Hematopoietic multipotent progenitor cell treated with erythropoietin and hydrocortisone succinate and interleukin-3 and kit ligand, for 8 days (in vitro differentiated cells): Measurements from ENCODE around the gene MIB1.

Experiments
- DNase-seq: peaks from one replicate; pipeline ENCODE4 v3.0.0-alpha.2; 2015

The MIB1 gene

DNA sequence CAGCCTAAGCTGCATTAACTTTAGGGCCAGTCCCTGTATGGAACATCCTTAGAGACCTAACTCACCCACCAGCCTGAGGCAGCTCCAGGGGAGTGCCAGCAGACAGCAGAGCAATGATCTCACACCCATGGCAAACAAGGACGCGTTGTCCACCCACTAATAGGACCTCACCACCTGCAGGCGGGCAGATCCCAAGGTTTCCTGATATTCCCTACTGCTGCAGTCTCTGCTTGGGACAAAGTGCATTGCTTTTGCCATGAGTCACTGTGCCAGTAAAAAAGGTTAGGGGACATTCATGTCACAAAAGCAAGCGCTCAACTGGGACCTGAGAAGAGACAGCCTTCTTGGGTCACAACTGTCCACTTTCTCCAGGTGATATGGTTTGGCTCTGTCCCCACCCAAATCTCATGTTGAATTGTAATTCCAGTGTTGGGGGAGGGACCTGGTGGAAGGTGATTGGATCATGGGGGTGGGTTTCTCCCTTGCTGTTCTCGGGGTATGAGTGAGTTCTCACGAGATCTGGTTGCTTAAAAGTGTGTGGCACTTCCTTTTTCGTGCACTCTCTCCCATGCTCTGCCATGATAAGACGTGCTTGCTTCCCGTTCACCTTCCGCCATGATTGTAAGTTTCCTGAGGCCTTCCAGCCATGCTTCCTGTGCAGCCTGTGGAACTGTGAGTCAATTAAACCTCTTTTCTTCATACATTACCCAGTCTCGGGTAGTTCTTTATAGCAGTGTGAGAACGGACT is 160.2 kb downstream of the MIB1 start:
- DNase-seq, result no peak

DNA sequence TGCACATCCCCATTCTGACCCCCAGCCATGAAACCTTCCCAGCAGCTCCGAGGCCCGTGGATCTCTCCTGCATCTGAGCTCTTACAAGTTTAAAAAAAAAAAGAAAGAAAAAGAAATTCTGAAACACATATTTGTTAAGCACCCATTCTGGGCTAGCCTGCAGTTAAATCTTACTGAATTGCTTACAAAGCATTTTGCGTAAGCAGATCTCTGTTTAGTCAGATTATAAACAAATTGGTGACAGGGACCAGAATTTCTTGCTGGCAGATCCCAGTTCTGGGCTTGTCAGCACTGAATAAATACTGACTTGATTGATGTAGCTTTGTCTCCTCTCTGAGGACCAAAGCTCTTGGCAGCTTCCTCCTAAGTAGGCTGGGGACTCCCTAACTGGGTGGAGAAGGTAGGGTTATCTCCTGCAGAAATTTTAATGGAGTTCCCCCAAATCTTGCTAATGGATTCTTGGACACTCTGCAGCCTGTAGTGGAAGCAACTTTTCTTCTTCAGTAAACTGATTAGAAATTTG is 160.9 kb downstream of the MIB1 start:
- no peak for DNase-seq

DNA sequence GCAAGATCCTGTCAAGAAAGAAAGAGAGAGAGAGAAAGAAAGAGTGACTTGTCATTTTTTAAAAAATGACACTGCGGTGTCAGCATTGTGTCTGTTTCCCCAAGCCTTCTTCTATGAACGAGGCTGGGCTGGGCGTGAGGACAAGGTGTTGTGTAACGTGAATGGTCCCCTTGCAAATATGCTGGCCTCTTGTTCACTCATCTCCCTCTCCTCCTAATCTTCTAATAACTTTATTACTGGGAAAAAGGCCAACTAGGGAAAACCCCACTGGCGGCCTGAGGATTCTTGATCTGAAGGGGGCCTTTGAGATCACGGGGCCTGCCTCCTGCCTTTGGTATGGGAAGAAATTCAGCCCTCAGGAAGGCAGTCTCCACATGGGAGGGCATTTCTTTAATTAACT is 163.1 kb downstream of the MIB1 start:
- DNase-seq, result no peak

DNA sequence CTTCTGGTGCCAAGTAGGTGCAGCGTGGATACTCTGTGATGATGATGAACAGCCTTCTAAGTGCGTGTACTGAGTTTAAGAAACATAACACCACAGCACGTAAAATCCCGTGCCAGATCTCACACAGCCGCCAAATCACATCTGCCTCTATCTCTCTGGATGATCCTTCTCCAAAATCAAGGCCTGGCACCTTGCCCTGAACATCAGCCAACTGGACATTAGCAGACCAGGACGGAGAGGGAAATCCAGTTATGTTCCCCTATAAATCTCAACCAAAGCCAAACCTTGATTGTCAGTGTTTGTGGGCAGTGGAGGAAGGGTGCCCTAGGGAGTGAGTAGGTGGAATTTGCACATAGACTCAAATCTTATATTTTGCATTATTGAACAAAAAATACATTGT is 164.3 kb downstream of the MIB1 start:
- DNase-seq, result no peak

DNA sequence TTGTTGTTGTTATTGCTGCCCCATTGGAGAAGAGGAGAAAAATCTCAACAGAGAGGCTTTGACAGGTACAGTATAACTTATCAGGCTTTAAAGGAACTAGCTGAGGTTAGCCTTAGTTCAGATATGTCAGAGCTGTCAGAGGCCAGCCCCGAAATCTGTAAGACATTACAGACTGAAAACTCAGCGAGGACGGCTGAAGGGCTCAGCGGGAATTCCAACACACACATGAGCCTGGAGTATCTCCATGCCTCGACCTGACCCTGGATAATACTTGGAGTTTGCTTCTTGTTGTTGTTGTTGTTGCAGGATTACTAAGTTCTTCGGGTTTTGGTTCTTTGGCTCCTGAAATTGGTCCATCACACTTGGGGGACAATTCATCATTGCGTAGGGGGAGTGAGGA is 166.9 kb downstream of the MIB1 start:
- DNase-seq, result no peak

DNA sequence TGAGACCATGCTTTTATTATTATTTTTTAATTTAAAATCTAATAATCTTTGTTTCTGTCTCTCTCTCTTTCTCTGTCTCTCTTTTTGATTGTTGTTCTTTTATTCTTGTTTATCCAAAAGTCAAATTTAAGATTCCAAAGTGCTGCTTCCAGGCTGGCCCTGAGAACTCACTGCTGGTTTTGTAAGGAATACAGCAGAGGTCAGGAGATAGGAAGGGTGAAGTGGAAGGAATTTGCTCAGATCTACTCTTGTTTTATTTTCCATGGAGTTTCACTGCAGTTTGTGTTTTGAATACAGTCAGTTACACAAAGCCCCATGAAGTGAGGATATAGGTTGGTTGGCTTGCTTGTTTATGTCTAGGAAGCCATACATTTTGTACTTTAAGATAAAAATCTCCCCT is 168.1 kb downstream of the MIB1 start:
- no peak for DNase-seq

DNA sequence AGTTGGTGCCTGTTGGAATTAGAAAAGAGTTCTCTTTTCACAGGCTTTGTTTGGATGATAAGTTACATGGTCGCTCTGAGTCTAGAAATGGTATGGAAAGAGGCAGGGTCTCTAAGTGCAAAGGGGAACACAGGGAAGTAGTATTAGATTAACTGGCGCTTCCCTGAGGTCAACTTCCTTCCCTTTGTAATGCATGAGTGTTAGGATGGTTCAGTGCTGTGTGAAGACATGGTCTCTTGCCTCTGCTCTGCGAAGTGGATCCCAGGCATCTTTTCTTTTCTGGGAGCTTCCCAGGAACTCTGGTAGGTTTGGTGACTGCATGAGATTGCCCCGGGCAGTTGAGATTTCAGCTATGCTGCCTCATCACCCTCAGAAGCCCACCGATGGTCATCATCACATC is 170.3 kb downstream of the MIB1 start:
- no peak for DNase-seq

DNA sequence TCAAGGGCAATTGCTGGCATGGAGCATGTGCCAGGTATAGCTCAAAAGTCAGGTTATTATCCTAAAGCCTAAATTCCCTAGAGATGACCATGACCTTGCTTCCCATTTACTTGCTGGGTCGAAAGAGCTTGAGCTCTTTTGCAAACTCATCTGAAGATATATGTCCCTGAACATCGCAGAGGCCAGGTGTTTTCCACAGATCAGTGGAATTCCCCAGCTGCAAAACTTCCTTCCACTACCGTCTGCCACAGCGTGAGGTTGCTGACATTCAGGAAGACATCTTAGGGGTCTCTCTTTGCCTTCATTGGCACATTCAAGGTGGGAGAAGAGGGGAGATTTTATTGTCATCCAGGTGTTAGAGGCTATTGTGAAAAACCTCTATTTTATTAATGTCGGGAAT is 171.0 kb downstream of the MIB1 start:
- no peak for DNase-seq

DNA sequence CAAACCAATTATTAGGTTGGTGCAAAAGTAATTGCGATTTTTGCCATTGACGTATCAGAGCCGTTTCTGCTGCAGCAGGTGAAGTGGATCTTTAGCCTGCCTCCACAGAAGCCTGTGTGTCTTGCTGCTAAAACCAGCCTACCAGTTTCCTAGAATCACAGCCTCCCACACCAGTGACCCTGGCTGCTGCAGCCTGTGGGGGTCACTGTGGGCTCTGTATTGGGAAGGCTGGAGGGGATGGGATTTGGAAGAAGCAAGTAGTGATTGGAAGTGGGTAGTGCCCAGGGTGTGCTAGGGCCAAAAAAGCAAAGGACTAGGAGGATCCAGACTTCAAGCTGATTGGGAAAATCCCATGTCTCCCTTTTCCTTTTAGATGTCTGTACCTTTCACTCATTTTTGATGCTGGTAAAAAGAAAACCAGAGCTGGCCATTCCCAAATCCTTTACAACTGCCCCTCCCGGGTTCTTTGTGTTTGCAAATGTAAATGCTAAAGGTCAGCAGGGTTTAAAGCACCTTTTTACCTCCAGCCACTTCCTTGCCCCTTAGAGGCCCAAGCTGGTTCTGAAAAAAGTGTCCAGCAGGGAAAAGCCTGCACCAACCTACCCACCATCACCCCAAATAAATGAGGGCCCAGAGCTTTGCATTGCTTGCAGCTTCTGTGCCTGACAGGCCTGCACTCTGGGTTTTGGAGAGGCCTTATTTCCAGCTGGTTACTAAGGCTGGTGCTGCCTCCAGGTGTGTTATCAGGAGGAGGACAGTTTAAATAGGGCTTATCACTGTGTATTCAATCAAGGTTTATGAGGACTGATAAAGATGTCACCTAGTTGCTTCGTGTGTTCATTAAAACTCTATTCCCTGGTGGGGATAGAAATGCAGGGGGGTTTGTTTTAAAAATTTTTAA is 172.0 kb downstream of the MIB1 start:
- no peak for DNase-seq

DNA sequence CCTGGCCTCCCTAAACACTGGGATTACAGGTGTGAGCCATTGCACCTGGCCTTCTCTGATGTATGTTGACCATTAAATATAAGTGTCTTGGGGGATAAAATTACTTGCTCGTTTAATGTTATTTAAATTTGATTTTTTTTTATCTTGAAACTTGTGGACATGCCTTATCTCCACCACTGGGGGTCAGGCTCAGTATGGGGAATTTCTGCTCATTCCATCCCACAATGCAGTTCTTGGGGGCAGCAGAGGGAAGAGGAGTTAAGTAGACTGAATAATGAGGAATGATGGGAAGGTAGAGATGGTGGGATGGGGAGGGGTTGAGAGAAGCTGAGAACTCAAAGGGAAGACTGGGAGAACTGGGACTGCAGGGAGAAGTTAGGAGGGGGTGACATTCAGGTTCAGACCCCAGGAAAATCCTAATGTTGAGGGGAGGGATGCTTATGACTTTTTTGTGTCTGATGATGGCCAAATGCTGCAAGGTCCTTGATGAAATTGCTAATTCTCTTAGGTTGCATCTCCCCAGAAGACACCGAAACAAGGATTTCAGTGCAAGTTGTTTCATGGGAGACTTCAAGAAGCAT is 174.2 kb downstream of the MIB1 start:
- peak; percentile 27 for DNase-seq

DNA sequence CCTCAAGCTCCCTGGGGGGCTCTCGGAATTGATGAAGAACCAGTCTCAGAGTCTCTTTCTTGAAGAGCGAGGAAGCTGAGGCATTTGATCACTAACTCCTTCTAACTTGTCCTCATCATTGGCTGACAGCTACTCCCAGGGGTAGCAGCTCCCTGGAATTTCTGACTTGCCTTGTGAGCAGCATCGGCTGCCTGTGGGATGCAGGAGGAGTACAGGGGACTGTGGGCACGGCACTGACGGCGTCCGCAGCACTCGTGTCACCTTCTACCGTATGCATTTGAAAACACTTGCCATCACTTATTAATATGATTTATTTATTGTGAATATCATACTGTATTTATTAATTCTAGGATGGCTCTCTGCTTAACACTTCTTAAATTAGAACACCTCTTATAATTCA is 175.0 kb downstream of the MIB1 start:
- DNase-seq, result no peak

DNA sequence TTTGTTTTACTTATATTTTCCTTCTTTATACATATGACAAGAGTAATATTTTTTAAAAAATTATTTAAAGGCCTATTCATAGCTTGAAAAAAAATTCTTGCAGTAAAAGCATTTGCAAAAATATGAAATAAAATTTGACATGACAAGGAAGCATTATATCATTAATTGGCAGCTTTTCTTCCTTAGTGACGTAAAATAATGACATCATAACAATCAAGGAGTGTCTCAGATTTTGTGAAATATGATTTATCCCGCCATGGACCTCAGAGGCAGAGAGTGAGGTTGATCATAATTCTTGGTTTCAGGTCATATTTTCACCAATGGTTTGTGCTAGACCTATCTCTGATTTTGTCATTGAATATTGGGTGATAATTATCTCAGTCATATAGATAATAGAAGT is 176.0 kb downstream of the MIB1 start:
- no peak for DNase-seq

DNA sequence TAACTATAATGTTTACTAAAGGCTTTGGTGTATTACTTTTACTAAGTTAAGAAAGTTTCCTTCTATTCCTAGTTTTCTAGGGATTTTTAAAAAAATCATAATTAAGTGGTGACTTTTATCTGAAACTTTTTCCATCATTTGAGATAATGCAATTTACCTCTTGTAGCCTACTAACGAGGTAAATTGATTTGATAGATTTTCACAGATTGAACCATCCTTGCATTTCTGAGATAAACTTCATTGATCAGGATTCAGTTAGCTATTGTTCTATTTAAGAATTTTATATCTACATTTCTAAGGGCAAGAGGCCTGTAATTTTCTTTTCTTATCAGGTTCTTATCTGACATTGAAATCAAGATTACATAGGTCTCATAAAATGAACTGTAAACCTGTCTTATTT is 178.1 kb downstream of the MIB1 start:
- DNase-seq, result no peak
